ENCODE data around the gene PTPRN2.

PTPRN2 gene

GRCh38 chr7:157602156-157602555 lies 985.5 kb downstream of the PTPRN2 start:
- no peak for DNase-seq (ENCODE audit: low read depth)
- no peak overlapping the region for H3K4me3 ChIP-seq (ENCODE audit: low read length)
- TF ChIP-seq, protein P1, sequence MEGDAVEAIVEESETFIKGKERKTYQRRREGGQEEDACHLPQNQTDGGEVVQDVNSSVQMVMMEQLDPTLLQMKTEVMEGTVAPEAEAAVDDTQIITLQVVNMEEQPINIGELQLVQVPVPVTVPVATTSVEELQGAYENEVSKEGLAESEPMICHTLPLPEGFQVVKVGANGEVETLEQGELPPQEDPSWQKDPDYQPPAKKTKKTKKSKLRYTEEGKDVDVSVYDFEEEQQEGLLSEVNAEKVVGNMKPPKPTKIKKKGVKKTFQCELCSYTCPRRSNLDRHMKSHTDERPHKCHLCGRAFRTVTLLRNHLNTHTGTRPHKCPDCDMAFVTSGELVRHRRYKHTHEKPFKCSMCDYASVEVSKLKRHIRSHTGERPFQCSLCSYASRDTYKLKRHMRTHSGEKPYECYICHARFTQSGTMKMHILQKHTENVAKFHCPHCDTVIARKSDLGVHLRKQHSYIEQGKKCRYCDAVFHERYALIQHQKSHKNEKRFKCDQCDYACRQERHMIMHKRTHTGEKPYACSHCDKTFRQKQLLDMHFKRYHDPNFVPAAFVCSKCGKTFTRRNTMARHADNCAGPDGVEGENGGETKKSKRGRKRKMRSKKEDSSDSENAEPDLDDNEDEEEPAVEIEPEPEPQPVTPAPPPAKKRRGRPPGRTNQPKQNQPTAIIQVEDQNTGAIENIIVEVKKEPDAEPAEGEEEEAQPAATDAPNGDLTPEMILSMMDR (conservative IDR thresholded peaks at IDR 0.05; ENCODE audit: low read length): no peak

- no peak overlapping the region for H3K4me3 ChIP-seq (ENCODE audit: low read length)
- no peak for DNase-seq (ENCODE audit: low read depth)
- TF ChIP-seq, protein P1 (conservative IDR thresholded peaks at IDR 0.05; ENCODE audit: low read length): no peak
Observed at GRCh38 chr7:157601530-157601929, 986.1 kb downstream of the PTPRN2 start.

DNA sequence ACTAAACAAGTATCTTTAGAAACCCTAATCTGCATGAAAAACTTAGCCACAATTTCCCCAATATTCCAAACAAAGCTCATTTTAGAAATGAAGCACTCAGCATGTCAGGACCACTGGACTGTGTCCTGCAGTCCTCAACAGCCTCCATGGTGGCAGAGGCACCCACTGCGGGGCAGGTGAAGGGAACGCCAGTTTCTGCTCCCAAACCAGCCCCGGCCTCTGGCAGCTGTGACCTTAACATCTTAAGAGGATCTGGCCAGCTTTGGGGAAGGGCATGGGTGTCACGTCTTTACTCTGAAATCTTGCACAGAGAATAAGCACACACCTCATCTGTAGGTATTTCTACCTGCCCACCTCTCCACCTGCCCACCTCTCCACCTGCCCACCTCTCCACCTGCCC lies 988.1 kb downstream of the PTPRN2 start:
- TF ChIP-seq, protein P1 (conservative IDR thresholded peaks at IDR 0.05; ENCODE audit: low read length): no peak
- no peak for DNase-seq (ENCODE audit: low read depth)

DNA sequence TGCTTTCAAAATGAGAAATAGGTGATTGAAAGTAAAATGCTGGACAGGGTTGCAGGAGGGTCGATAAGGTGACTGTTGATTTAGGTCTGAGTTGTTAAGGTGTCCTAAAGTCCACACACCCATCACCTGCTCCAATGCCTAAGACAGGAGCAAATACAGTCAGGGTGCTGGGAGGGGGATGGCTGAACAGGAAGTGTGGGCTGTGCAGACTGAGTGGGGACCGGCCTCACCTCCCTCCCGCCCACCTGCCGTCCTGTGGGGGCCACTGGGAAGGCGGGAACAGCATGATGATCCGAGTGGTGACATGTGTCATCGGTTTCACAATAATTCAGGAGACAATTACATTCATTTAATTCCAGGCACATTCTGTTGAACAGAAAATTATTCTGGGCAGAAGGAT lies 990.1 kb downstream of the PTPRN2 start:
- TF ChIP-seq, protein P1 (conservative IDR thresholded peaks at IDR 0.05; ENCODE audit: low read length): no peak
- no peak for DNase-seq (ENCODE audit: low read depth)
- H3K4me3 ChIP-seq (ENCODE audit: low read length): no peak overlapping the region

More for the DNA sequence above, 988.1 kb downstream of the PTPRN2 start:
- H3K4me3 ChIP-seq (ENCODE audit: low read length): no peak overlapping the region

DNA sequence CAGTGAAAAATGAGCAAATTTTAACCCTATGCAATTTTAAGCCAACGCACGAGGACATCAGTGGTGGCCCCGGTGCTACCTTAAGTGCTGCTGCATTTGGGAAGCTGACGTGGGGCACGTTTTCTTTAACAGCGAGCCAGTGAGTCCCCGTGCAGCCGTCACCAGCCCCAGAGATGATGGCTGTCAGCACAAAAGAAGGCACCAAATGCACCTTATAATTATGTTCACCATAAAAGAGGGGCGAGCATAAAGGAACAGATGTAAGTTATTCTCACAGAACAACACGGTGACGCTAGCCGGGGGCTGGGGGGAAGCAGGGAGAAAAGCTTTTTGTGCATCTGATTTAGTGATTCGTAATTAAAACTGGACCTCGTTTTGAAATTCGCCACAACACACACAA lies 990.7 kb downstream of the PTPRN2 start:
- DNase-seq (ENCODE audit: low read depth): no peak
- TF ChIP-seq, protein P1 (conservative IDR thresholded peaks at IDR 0.05; ENCODE audit: low read length): no peak
- H3K4me3 ChIP-seq (ENCODE audit: low read length): no peak overlapping the region

DNA sequence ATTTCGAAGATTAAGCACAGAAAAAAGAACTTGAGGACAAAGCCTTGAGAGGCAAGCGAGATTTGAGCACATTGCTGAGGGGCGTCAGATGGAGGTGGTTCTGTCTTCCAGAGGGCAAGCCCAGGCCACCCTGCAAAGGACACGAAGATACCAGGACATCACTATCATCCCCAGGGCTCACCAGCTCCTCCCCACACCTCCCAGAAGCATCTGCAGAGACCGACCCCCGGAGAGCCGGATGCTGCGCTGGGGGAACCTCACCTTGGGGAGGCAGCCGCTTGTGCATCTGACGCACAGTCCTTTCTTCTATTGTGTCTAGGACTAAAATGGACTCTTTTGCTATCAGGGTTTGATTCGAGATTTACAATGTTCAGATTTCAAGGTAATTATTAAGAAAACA lies 991.2 kb downstream of the PTPRN2 start:
- DNase-seq (ENCODE audit: low read depth): no peak
- TF ChIP-seq, protein P1 (conservative IDR thresholded peaks at IDR 0.05; ENCODE audit: low read length): no peak
- no peak overlapping the region for H3K4me3 ChIP-seq (ENCODE audit: low read length)

- H3K4me3 ChIP-seq (ENCODE audit: low read length): no peak overlapping the region
- TF ChIP-seq, protein P1 (conservative IDR thresholded peaks at IDR 0.05; ENCODE audit: low read length): no peak
- DNase-seq (ENCODE audit: low read depth): no peak
Observed at GRCh38 chr7:157596026-157596425, 991.6 kb downstream of the PTPRN2 start.

Measured in AG10803 (cell line).